ENCODE data around the gene SOX6. TPM values are rescaled to one million over a fixed set of nuclear protein-coding genes. Genes with fewer than 3 reads are reported as not detected.

The SOX6 gene
- total and polyA plus RNA-seq, 9 donors: 10.9 to 26.5 (median 17.9) TPM

DNA sequence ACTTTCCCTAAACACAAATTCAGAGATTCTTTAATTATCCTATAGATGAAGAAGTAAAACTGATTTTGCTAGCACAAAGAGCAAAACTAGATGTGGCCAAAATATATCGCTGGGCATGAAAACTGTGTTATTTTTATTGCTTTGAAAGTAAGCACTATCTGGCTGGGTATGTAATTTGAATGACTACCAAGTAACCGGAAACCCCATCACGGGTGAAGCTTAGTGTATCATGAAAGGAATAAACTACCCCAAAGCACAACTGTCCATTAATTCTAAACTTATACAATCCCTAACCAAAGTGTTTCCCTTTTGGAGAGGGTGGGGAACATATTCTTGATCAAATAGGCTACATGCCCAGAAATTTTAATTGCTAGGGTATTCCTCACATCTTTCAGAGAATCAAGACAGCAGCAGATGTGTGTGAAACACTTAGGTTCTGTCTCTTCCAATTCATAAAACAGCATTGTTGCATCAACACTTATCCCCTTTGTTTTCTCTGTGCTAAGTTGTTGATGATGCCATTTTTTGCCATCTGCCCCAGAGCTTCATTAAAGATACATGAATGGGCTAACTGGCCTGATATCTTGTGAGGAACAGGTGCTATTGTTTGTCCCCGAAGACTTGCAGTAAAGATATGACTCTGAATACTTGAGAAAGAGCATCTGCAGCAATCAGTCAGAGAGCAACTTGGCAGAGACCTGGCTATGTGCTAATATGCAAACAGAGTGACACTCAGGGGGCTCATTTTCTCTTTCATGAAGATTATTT lies 238.2 kb downstream of the SOX6 start:
- 43% methylated on average over 1 of the region's 4 CpGs for WGBS (ENCODE audit: insufficient coverage)
- no peaks in the 10 kb centered on the region for H3K27me3 ChIP-seq (ENCODE audit: control insufficient read depth, insufficient read depth, low read length)
- H3K9me3 ChIP-seq (replicated peaks; ENCODE audit: control insufficient read depth, low read depth, low read length): no peaks in the 10 kb centered on the region
- H3K4me1 ChIP-seq (ENCODE audit: control insufficient read depth, insufficient read depth, low read length): peaks cover 2% of the 10 kb centered on the region
- H3K36me3 ChIP-seq (ENCODE audit: control insufficient read depth, insufficient read depth, low read length): no peaks in the 10 kb centered on the region
- H3K27ac ChIP-seq (ENCODE audit: low read length): peak overlapping the region; percentile 45
- peak; percentile 75 for DNase-seq
- no peak overlapping the region for H3K4me3 ChIP-seq (ENCODE audit: low read length)

- Histone ChIP-seq H3K27ac (ENCODE audit: low read length) (no peak overlapping the region), H3K27me3 (ENCODE audit: control insufficient read depth, insufficient read depth, low read length) (no peaks in the 10 kb centered on the region), H3K9me3 (replicated peaks; ENCODE audit: control insufficient read depth, low read depth, low read length) (no peaks in the 10 kb centered on the region), H3K36me3 (ENCODE audit: control insufficient read depth, insufficient read depth, low read length) (no peaks in the 10 kb centered on the region), H3K4me1 (ENCODE audit: control insufficient read depth, insufficient read depth, low read length) (peaks cover 6% of the 10 kb centered on the region), H3K4me3 (ENCODE audit: low read length) (no peak overlapping the region)
- WGBS (ENCODE audit: insufficient coverage): no CpG with 5 or more reads among the region's 1 CpG
- peak; percentile 69 for DNase-seq
These were observed 241.1 kb downstream of the SOX6 start for GRCh38 chr11:16114978-16115871.

DNA sequence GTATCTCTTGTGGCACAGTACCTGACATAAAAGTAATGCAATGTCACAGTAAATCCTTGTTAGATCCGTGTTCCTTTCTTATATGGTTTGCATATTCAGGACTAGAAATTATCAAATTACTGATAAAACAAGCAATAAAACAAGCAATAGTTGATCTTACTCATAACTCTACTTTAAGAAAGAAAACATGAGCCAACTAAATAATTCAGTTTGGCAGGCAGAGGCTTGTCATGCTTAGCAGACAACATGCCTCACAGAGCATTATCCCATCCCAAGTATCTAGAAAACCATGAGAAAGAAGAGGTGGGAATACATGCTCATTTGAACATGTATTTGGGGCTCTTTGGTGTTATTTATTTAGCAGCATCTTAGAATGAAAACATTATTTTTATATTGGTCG lies 241.9 kb downstream of the SOX6 start:
- no peak overlapping the region for H3K27ac ChIP-seq (ENCODE audit: low read length)
- no peaks in the 10 kb centered on the region for H3K9me3 ChIP-seq (replicated peaks; ENCODE audit: control insufficient read depth, low read depth, low read length)
- H3K27me3 ChIP-seq (ENCODE audit: control insufficient read depth, insufficient read depth, low read length): no peaks in the 10 kb centered on the region
- H3K4me1 ChIP-seq (ENCODE audit: control insufficient read depth, insufficient read depth, low read length): peaks cover 6% of the 10 kb centered on the region
- H3K4me3 ChIP-seq (ENCODE audit: low read length): no peak overlapping the region
- WGBS (ENCODE audit: insufficient coverage): no CpG with 5 or more reads among the region's 2 CpGs
- DNase-seq: no peak
- H3K36me3 ChIP-seq (ENCODE audit: control insufficient read depth, insufficient read depth, low read length): no peaks in the 10 kb centered on the region

DNA sequence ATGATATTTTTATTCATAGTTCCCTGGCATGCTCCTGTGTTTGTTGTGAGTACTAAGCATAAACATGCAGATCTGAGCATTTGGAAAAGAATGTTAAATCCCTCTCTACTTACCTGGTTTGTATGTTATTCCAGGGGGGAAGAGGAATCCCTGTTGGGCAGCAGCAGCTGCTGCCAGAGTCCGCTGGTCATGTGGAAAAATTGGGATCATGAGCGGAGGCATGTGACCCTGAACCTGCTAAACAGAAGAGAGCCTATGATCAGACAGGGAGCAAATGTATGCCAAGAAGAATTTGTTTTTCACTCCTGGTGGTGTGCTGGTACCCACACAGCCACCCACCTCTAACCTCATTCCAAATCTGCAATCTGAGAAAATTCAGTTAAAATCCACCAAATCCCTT lies 244.7 kb downstream of the SOX6 start:
- peak; percentile 16 for DNase-seq
- peaks cover 4% of the 10 kb centered on the region for H3K4me1 ChIP-seq (ENCODE audit: control insufficient read depth, insufficient read depth, low read length)

DNA sequence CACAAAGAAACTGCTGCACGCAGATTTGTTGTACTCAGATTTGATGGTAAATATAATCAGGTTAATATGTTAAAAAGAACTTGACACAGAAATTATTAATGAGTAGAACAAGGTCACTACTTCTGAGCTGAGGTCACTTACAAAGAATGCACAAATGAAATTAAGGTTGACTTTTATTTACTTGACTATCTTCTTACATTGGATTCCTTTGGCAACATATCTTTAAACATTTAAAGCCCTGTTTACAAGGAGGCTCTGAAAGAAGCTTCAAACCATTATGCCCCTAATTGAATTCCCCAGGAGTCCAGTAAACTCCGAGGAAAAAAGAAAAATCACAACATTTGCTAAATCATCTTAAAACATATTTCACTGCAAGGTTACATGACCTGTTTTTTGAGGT lies 245.5 kb downstream of the SOX6 start:
- Histone ChIP-seq H3K4me3 (ENCODE audit: low read length) (no peak overlapping the region), H3K4me1 (ENCODE audit: control insufficient read depth, insufficient read depth, low read length) (peaks cover 4% of the 10 kb centered on the region), H3K36me3 (ENCODE audit: control insufficient read depth, insufficient read depth, low read length) (no peaks in the 10 kb centered on the region), H3K9me3 (replicated peaks; ENCODE audit: control insufficient read depth, low read depth, low read length) (no peaks in the 10 kb centered on the region), H3K27ac (ENCODE audit: low read length) (no peak overlapping the region), H3K27me3 (ENCODE audit: control insufficient read depth, insufficient read depth, low read length) (no peaks in the 10 kb centered on the region)
- WGBS (ENCODE audit: insufficient coverage): no CpG with 5 or more reads among the region's 2 CpGs
- DNase-seq: no peak

More for the DNA sequence above, 244.7 kb downstream of the SOX6 start:
- H3K36me3 ChIP-seq (ENCODE audit: control insufficient read depth, insufficient read depth, low read length): no peaks in the 10 kb centered on the region
- H3K9me3 ChIP-seq (replicated peaks; ENCODE audit: control insufficient read depth, low read depth, low read length): no peaks in the 10 kb centered on the region
- H3K27me3 ChIP-seq (ENCODE audit: control insufficient read depth, insufficient read depth, low read length): no peaks in the 10 kb centered on the region
- WGBS (ENCODE audit: insufficient coverage): 82% methylated on average over 2 of the region's 2 CpGs
- H3K4me3 ChIP-seq (ENCODE audit: low read length): no peak overlapping the region
- no peak overlapping the region for H3K27ac ChIP-seq (ENCODE audit: low read length)

- DNase-seq: no peak
- H3K9me3 ChIP-seq (replicated peaks; ENCODE audit: control insufficient read depth, low read depth, low read length): no peaks in the 10 kb centered on the region
These were observed 256.9 kb downstream of the SOX6 start for GRCh38 chr11:16099343-16099900.

GRCh38 chr11:16098526-16099205 lies 257.7 kb downstream of the SOX6 start:
- no peak overlapping the region for H3K4me3 ChIP-seq (ENCODE audit: low read length)
- WGBS (ENCODE audit: insufficient coverage): no CpG with 5 or more reads among the region's 3 CpGs
- no peak for DNase-seq

More at GRCh38 chr11:16099343-16099900, 256.9 kb downstream of the SOX6 start:
- no peaks in the 10 kb centered on the region for H3K27me3 ChIP-seq (ENCODE audit: control insufficient read depth, insufficient read depth, low read length)
- H3K36me3 ChIP-seq (ENCODE audit: control insufficient read depth, insufficient read depth, low read length): no peaks in the 10 kb centered on the region
- H3K4me3 ChIP-seq (ENCODE audit: low read length): no peak overlapping the region
- WGBS (ENCODE audit: insufficient coverage): no CpG with 5 or more reads among the region's 2 CpGs
- peaks cover 3% of the 10 kb centered on the region for H3K4me1 ChIP-seq (ENCODE audit: control insufficient read depth, insufficient read depth, low read length)
- no peak overlapping the region for H3K27ac ChIP-seq (ENCODE audit: low read length)

DNA sequence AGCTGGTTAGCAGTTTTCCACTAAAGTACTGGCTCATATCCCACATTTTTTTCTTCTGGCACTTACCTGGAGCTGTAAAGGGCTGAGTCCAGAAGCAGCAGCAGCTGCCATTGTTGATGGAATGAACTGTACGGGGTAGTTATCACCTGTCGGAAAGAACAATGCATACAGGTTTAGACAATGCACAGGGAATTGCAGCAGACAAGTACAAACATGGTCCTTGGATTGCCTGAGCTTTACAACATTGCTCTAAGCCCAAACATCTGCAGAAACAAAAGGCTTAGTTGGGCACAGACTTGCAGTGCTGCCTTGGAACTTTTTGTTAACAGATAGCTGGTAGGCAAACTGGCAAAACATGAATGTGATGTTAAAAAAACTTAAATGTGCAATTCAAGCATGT lies 258.8 kb downstream of the SOX6 start:
- H3K27ac ChIP-seq (ENCODE audit: low read length): no peak overlapping the region

More at GRCh38 chr11:16098526-16099205, 257.7 kb downstream of the SOX6 start:
- Histone ChIP-seq H3K36me3 (ENCODE audit: control insufficient read depth, insufficient read depth, low read length) (no peaks in the 10 kb centered on the region), H3K4me1 (ENCODE audit: control insufficient read depth, insufficient read depth, low read length) (peaks cover 3% of the 10 kb centered on the region), H3K27me3 (ENCODE audit: control insufficient read depth, insufficient read depth, low read length) (no peaks in the 10 kb centered on the region), H3K27ac (ENCODE audit: low read length) (no peak overlapping the region), H3K9me3 (replicated peaks; ENCODE audit: control insufficient read depth, low read depth, low read length) (no peaks in the 10 kb centered on the region)

DNA sequence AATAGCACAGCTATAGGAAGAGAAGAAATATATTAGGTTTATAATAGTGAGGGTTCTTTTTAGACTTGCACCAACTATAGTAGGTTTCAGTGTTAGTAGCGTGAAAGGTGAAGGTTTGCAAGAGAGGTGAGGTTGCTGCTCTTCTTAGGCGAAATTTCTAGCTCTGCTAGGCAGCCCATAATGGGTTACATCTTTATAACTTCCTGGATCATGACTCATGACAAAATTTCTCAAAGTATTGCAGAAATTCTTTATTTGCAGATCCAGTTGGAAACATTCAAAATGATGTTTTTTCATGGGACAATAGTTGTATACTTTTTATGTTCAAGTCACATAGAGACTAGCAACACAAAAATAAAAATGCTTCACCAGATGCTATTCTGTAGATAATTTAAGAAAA lies 260.0 kb downstream of the SOX6 start:
- no peaks in the 10 kb centered on the region for H3K9me3 ChIP-seq (replicated peaks; ENCODE audit: control insufficient read depth, low read depth, low read length)
- no peak overlapping the region for H3K4me3 ChIP-seq (ENCODE audit: low read length)
- peaks cover 3% of the 10 kb centered on the region for H3K4me1 ChIP-seq (ENCODE audit: control insufficient read depth, insufficient read depth, low read length)
- DNase-seq: no peak
- H3K27ac ChIP-seq (ENCODE audit: low read length): no peak overlapping the region
- no peaks in the 10 kb centered on the region for H3K27me3 ChIP-seq (ENCODE audit: control insufficient read depth, insufficient read depth, low read length)
- H3K36me3 ChIP-seq (ENCODE audit: control insufficient read depth, insufficient read depth, low read length): no peaks in the 10 kb centered on the region
- no CpG with 5 or more reads among the region's 2 CpGs for WGBS (ENCODE audit: insufficient coverage)

More for the DNA sequence above, 258.8 kb downstream of the SOX6 start:
- Histone ChIP-seq H3K4me3 (ENCODE audit: low read length) (no peak overlapping the region), H3K4me1 (ENCODE audit: control insufficient read depth, insufficient read depth, low read length) (peaks cover 3% of the 10 kb centered on the region), H3K9me3 (replicated peaks; ENCODE audit: control insufficient read depth, low read depth, low read length) (no peaks in the 10 kb centered on the region), H3K27me3 (ENCODE audit: control insufficient read depth, insufficient read depth, low read length) (no peaks in the 10 kb centered on the region), H3K36me3 (ENCODE audit: control insufficient read depth, insufficient read depth, low read length) (no peaks in the 10 kb centered on the region)
- DNase-seq: peak; percentile 38
- WGBS (ENCODE audit: insufficient coverage): 30% methylated on average over 2 of the region's 2 CpGs

All from muscle of leg (tissue), 11 donors.